Activated CD8-positive, alpha-beta memory T cell treated with anti-CD3 and anti-CD28 coated beads for 1 hour (primary cell): ENCODE data around the gene GFPT2.
"Not testable (repeated sequence)": the region's sequence is repeated elsewhere in the genome, so short reads cannot be mapped to it uniquely, and the experiment has no call there.

Experiments
- DNase-seq, 2 donors: peaks; one replicate each; pipeline ENCODE4 v3.0.0-alpha.2; 2020; ENCODE audit warnings: low read depth in 1 of 2; ENCODE audit errors: extremely low read depth in 1 of 2

Gene GFPT2

GRCh38 chr5:180313677-180314505, 39.2 kb downstream of the GFPT2 start:
- peak in 1 of 2 donors; percentile 50 for DNase-seq

GRCh38 chr5:180311216-180311615, 41.9 kb downstream of the GFPT2 start:
- DNase-seq = no peak

DNA sequence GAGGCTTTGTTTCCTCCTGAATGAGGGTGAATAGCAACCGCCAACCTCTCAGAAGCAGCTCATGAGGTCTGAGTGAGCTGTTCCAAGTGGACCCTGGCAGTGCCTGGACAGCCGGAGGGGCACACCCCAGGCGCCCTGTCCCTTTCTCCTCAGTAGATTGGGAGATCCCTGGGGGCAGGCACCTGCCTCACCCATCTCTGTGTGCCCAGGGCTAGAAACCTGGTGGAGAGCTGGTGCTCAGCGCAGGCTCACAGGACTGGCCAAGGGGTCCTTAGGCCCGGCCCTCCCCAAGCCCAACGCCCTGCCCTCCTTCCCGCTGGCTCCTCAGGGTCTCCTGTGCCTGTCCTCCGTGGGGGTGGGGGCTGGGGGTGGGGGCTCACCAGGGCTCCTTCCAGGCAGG, 46.3 kb downstream of the GFPT2 start:
- DNase-seq = no peak

GRCh38 chr5:180305481-180305880, 47.7 kb downstream of the GFPT2 start:
- no peak for DNase-seq

GRCh38 chr5:180304431-180305375, 48.4 kb downstream of the GFPT2 start:
- no peak for DNase-seq

DNA sequence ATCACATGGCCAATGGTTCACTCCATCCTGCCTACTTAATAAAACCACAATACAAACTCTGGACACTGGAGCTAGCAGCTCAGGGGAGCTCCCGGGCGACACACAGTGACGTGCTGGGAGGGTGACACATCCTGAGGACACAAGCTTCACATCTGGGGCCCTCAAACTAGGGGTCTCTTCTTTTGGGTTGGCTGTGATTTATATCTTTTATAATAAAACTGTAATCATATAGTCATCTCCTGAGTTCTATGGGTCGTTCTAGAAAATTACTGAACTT, 49.2 kb downstream of the GFPT2 start:
- DNase-seq = no peak

DNA sequence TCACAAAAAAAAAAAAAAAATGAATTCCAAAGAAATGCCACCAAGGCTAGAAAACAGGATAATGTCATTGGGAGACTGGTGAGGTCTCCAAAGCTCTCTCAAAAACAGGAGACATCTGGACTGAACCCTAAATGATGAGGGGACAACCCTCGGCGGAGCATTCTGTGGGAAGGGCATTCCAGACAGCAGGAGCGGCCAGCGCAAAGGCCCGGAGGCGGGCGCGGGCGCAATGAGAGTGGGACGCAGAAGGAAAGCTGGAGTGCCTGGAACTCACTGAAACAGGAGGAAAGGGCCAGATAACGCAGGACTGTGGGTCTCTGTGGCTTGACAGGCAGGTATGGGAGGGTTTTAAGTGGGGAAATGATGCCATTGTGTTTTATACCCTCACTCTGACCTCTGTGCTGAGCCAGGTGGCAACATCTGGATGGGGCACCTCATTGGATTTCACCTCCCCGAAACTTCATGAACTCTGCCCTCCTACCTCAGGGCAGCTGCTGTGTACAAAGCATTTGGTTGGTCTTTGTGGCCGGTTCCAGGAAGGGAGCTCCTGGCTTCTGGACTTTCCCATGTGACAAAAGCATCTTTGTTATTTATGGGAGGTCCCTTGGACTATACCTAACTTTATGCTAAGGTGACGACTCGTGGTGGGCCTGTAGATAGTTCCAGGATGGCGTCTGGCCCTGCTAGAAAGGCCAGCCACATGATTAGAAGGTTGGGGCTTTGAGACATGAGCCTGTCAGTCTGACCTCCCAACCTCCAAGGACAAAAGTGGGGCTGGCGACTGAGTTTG, 49.7 kb downstream of the GFPT2 start:
- no peak for DNase-seq

GRCh38 chr5:180302256-180302655, 50.9 kb downstream of the GFPT2 start:
- no peak for DNase-seq

DNA sequence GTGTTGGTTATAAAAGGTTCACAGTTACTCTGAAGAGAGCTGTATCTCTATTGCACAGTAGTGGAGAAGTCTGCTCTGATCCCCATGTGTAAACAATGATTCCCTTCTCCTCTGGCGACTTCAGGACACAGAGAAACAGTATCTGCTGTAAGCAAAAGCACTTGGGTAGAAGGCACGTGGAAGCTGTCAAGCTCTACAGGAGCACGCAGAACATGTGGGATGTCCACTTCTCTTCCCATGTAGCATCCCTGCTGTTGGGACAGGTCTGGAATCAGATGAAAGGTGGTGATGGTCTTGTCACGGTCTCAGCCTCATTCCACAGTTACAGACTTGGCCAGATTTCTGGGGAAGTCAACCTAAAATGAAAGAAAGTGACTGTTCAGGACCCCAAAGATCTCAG, 51.9 kb downstream of the GFPT2 start:
- no peak for DNase-seq

DNA sequence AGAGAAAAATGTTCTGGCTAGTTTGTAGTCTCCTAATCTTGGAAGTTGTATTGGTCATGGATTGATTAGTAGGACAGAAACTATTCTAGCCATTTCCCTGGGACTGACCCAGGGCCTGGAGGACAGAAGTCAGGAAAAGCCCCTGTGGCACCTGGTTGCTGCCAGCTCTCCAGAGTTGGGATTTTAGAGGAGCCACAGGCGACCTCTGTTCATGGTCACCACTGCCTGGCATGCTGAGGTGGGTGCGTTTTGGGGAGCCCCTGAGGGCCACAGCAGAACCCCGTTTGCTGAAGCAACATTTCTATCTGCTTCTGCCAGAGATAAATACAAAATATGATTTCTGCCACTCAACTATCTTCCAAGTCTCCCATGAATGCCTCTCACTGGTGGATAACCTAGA, 53.6 kb downstream of the GFPT2 start:
- no peak for DNase-seq

GRCh38 chr5:180299014-180299413, 54.1 kb downstream of the GFPT2 start:
- DNase-seq = not testable (repeated sequence)

GRCh38 chr5:180297587-180298282, 55.4 kb downstream of the GFPT2 start:
- DNase-seq = no peak

DNA sequence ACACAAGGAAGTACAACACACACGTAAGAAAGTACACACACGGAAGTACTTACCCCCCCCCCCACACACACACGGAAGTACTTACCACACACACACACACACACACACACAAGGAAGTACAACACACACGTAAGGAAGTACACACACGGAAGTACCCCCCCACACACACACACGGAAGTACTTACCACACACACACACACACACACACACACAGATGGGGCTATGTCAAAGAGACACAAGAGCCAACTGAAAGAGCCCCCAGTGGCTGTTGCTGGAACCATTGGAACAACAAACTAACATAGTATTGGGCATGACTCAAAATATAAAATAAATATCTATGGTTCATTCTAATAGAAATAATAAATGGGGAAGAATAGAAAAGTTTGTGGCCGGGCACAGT, 56.4 kb downstream of the GFPT2 start:
- DNase-seq = no peak

GRCh38 chr5:180294913-180295555, 58.1 kb downstream of the GFPT2 start:
- DNase-seq = no peak

DNA sequence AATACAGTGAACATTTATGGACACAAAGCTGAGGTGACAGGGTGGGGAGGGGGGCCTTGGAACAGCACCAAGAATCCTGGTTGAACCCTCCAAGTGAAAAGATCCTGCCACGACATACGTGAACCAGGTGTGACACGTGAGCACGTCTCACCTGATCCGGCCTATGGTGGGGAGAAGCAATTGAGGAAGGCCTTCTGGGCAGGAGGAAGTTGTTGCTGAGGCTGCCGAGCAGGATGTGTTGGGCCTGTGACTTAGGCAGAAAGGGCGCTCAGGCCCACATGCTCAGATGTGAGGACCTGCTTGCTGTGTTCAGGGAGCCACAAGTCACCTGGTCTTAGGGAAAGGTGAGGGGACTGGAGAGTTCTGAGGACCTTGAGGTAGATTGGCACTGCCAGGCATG, 58.7 kb downstream of the GFPT2 start:
- no peak for DNase-seq

- DNase-seq = peak; percentile 60 to 78
Measured at GRCh38 chr5:180291943-180292831, 60.9 kb downstream of the GFPT2 start, which contains the start of gene MAPK9. Gene MAPK9, minus strand, starts transcription at chr5:180292083. Its CDS starts 11,522 bp downstream, at chr5:180280561.

- peak in 1 of 2 donors; percentile 19 for DNase-seq
Measured at GRCh38 chr5:180291234-180291940, 61.7 kb downstream of the GFPT2 start.

DNA sequence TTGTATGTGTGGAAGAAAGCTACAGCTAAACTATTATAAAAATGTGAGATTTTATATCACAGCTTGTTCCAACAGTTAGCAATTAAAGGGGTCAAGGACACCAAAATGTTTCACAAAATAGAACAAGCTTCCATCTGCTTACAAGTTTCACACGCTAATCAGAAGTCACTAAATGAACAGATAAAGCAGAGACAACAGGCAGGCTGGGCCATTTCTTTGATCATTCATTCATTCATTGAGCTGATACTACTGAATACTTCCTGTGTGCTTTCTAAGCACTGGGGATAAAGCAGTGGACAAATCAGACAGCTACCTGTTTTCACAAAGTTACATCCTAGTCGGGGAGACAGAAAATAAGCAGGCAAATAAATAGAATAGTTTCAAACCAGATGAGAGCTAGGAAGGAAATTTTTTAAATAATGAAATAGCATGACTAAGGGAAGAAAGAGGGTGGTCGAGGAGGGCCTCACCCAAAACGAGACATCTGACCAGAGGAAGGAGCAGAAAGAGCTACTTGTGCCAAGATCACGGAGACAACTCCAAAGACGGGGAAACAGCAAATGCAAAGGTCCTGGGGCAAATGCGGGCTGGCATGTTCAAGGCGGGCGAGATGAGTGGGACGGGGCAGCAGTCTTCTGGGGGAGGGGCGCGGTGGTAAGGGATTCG, 62.4 kb downstream of the GFPT2 start:
- DNase-seq = no peak
